IMR-90 (cell line): ENCODE results near the gene SLC35D3.

Source experiments
- CEBPB ChIP-seq: IDR thresholded peaks from 2 replicates; pipeline ENCODE4 v1.6.1; 2012; ENCODE audit warnings: low read depth, low read length, improper control_type of control experiment
- CHD1 ChIP-seq: IDR thresholded peaks from 2 replicates; pipeline ENCODE4 v1.6.1; 2012; ENCODE audit warnings: low read depth, low read length, improper control_type of control experiment
- CTCF ChIP-seq: conservative IDR thresholded peaks from 2 replicates; pipeline ENCODE4 v1.5.1; 2012; ENCODE audit warnings: mild to moderate bottlenecking, low read depth, low read length, improper control_type of control experiment
- ELK1 ChIP-seq: fragments of 150-350 bp; IDR thresholded peaks from 2 replicates; pipeline ENCODE4 v1.6.1; 2016; ENCODE audit warnings: low read depth, mild to moderate bottlenecking, low read length, moderate library complexity, borderline replicate concordance
- MAZ ChIP-seq: IDR thresholded peaks from 2 replicates; pipeline ENCODE4 v1.6.1; 2012; ENCODE audit warnings: low read depth, mild to moderate bottlenecking, low read length, improper control_type of control experiment, moderate library complexity, borderline replicate concordance
- MXI1 ChIP-seq: IDR thresholded peaks from 2 replicates; pipeline ENCODE4 v1.6.1; 2012; ENCODE audit warnings: low read depth, mild to moderate bottlenecking, low read length, moderate library complexity, borderline replicate concordance
- POLR2A ChIP-seq: IDR thresholded peaks from 2 replicates; pipeline ENCODE4 v1.6.1; 2012; ENCODE audit warnings: mild to moderate bottlenecking, low read depth, low read length
- RAD21 ChIP-seq: IDR thresholded peaks from 2 replicates; pipeline ENCODE4 v1.6.1; 2012; ENCODE audit warnings: low read length, improper control_type of control experiment
- RCOR1 ChIP-seq: IDR thresholded peaks from 2 replicates; pipeline ENCODE4 v1.6.1; 2012; ENCODE audit warnings: mild to moderate bottlenecking, low read length, improper control_type of control experiment; ENCODE audit not compliant: insufficient replicate concordance
- USF2 ChIP-seq: fragments of 150-350 bp; IDR thresholded peaks from 2 replicates; pipeline ENCODE4 v1.6.1; 2017; ENCODE audit warnings: mild to moderate bottlenecking, antibody characterized with exemption, low read length, low read depth

- TF ChIP-seq CTCF: no peak
- TF ChIP-seq POLR2A: no peak
- TF ChIP-seq RCOR1: no peak
- TF ChIP-seq RAD21: no peak
- TF ChIP-seq USF2: no peak
- no peak for TF ChIP-seq ELK1
- TF ChIP-seq MXI1: no peak
- no peak for TF ChIP-seq CEBPB
- TF ChIP-seq CHD1: no peak
- no peak for TF ChIP-seq MAZ
Observed at GRCh38 chr6:136923954-136924673, 2.0 kb downstream of the SLC35D3 start.
